HG02970 (cell line): Measurements from ENCODE around the gene ARHGEF16.

ENCODE experiments used
- ATAC-seq: cut with Tn5 transposase; IDR thresholded peaks from one replicate; pipeline ENCODE4 v1.9.1; 2021; ENCODE audit warnings: mild to moderate bottlenecking, moderate library complexity, moderate number of reproducible peaks; ENCODE audit not compliant: unreplicated experiment, low FRiP score

Gene ARHGEF16

DNA sequence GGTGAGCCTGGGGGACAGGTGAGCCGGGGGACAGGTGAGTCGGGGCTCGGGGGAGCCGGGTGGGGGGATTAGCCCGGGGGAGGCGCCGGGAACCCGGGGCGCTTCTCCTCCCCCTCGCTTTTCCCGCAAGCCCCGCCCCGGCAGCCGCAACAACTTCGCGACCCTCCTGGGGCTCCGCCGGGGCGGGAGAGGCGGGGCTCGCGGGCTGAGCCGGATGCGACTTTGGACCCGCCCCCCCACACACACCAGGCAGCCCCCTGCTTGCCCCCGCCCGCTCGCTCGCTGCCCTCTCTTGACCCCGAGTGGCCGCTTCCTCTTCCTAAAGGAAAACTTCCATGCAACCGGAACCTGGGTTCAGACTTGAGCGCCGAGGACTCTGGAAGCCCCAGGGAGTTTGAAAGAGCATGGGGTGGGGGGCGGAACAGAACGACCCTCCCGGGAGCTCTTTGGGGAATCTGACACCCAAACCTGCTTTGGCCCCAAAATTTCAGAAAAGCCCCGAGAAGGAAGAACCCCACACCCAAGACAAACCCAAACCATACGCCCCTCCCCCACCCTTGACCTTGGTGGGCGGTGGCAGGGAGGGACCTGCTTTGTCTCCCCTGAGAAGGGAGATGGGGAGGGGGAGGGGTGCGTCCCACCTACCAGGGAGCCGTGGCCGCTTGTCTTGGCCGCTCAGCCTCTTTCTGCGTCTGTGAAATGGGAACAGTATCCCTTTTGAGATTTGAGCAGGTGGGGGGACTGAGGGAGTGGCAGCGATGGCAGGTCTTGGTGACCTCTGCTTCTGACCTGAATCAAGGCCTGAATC, 550 bp downstream of the ARHGEF16 start:
- no peak for ATAC-seq

DNA sequence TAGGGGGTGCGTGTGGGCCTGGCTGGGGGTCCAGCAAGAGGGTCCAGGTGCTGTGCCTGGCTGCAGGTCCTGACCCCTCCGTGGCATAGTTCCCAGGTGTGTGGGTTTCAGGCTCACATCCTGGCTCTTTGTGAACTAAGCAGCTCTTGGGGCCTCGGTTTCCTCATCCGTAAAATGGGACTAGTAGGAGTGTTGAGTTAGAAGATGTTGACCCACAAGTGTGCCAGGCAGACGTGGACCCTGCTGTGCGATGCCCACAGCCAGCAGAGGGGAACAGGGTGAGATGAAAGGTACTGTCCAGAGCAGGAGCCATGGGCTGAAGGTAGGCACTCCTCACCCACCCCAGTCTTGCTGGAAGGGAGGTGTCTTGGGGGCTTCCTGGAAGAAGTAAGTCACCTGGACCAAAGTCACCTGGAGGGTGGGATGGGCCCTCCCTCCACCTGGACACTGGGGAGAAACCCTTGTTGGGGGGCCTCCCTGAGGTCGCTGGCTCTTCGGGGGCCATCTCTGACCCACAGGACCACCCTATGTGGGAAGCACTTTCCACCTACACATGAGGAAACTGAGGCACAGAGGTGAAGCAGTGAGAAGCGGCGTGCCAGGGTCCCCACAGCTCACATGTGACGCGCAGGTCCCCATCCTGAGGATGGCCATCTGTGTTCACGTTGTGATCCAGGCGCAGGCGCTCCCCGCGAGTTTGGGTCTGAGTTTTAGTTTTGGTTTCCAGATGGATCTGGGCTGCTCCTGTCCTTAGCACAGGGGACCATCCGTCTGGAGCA, 1.4 kb downstream of the ARHGEF16 start:
- ATAC-seq: no peak

DNA sequence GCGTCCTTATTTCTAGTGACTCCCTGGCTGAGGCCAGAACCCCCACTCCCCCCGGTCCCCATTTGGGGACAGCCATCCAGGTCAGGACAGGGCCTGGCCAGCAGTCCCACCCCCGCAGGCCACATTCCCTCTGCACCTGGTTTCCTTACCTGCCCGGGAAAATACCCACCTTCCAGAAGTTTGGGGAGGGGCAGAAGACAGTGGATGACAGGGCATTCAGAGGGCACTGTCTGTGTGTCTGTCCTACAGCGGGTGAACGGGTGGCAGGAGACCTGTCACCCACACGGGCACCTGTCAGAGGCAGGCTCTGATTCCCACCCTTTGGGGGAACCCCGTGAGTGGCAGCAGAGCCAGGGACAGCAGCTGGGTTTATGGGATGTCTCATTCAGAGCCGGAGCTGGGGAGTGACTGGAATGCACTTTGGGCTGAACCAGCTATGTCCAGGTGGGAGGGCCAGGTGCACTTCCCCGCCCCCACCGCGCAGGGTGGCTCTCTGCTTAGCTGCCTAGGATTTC, 2.0 kb downstream of the ARHGEF16 start:
- ATAC-seq: no peak

- ATAC-seq: no peak
Observed at GRCh38 chr1:3456964-3457909, 2.8 kb downstream of the ARHGEF16 start.

- no peak for ATAC-seq
Observed at GRCh38 chr1:3457910-3458883, 3.7 kb downstream of the ARHGEF16 start.

- ATAC-seq: no peak
Observed at GRCh38 chr1:3459051-3459908, 4.8 kb downstream of the ARHGEF16 start.

DNA sequence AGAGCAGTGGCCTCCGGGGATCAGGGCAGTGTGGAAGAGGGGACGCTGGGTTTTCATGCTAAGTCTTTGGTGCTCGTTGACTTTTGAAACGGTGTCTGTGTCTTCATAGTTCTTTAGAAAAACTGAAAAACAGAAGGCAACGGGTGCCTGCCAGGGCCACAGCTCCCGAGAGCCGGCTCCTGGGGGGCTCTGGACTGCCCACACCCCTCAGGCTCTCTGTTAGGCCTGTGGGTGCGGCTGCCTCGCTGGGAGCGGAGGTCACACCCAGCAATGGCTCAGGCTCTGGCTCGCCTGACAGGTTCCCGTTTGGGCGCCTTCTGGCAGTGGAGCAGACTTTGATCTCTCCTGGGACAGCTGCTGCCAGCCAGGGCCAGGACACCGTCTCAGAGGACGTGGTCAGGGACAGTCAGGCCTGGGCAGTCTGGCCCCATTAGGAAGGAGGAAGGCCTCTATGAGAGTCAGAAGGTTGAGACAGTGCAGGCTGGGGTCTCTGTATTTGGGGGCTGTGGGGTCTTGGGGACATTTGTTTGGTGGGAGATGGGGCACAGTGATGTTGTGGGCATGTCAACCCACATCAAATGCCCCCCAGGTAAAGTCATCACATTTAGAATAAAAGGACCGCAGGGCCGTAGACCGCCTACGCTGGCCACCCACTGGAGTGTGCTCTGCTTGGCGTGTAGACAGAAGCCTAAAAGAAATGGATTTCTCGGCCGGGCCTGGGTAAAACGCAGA, 5.6 kb downstream of the ARHGEF16 start:
- no peak for ATAC-seq

DNA sequence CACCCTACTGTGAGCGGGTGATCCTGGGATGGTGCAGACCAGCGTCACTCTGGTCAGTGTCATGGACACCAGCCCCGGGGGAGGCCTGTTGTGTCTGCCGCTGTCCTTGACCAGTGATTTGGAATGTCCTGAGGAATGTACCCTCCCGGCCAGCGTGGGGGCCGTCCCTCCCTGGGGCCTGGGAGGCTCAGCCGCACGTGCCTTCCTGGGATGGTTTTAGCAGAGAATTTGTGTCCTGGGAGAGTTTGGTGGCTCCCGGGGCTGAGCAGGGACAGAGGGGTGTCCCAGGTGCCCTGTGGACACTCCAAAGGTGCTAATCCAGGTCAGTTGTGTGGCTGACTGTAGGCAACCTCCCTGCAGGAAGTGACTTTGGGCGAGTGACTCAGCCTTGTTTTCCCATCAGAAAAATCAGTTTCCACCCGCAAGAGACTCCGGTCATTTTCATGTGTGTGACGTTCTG, 6.2 kb downstream of the ARHGEF16 start:
- no peak for ATAC-seq

GRCh38 chr1:3461238-3461933, 6.9 kb downstream of the ARHGEF16 start:
- no peak for ATAC-seq

- ATAC-seq: no peak
Observed at GRCh38 chr1:3461934-3462275, 7.4 kb downstream of the ARHGEF16 start.

DNA sequence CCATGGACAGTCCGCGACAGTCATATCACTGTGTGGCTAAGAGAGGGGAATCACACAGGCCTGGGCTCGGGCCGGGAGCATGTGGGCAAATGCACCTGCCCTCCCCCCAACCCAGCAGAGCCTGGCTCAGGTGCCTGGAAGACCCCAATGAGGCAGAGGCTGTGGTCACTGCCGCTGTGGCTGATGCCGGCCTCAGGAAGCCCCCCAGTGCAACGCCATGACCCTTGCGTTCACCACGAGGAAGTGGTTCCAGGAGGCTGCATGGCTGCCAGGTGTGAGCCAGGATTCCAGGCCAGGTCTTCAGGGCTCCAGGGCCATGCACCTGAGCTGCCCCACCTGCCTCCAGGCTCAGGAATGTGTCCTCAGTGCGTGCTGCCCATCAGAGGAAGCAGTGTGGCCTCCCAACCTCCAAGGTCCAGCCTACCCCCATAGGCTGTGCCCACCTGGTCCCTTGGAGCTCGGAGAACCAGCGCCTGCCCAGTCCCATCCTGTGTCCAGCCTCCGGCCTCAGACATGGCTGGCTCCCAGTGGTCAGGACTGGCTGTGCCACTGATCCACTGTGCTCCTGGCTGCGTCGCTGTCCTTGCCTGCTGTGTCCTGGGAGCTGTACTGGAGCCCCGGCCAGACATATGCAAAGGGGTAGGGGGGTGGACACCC, 8.0 kb downstream of the ARHGEF16 start:
- ATAC-seq: no peak

DNA sequence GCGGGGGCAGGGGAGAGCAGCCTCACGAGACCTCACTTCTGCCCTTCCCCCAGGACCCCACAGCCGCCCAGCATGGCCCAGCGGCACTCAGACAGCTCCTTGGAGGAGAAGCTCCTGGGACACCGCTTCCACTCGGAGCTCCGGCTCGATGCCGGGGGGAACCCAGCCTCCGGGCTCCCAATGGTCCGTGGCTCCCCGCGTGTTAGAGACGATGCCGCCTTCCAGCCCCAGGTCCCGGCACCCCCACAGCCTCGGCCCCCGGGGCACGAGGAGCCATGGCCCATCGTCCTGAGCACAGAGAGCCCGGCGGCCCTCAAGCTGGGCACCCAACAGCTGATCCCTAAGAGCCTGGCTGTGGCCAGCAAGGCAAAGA, 8.5 kb downstream of the ARHGEF16 start:
- no peak for ATAC-seq

- ATAC-seq: no peak
Observed at GRCh38 chr1:3463408-3463863, 9.0 kb downstream of the ARHGEF16 start.

DNA sequence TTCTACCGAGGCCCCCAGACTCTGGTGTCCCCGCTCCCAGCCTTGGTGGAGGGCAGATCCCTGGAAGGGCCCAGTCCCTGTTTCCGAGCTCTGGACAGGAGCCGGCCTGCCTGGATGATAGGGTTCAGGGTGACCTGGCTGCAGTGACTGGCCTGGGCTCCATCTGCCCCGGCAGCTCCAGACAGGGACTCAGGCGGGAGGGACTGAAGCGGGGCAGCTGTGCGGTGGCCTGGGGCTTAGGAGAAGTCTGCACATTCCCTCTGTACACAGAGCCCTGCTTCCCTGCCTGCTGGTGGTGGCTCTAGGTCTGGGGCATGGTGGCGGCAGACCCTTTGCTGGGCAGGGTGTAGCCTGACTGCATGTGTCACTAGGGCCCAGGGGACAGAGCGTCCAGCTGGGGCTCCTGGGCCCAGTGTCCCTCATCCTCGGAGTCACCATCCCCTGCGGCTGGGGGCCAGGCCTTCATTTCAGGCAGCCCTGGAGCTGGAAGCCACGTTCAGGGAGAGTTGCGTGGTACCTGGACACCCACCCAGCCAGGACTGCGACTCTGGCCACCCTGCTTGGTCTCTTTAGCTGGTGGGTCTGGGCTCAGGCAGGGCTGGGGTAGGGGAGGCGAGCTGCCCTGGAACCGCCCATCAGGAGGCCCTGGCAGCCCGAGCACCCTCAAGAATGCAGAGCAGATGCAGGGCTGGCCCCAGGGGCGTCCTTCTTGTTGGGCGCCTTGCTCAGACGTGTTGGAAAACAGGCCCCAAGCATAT, 9.6 kb downstream of the ARHGEF16 start:
- no peak for ATAC-seq

- ATAC-seq: no peak
Observed at GRCh38 chr1:3464649-3465025, 10.2 kb downstream of the ARHGEF16 start.
